SK-N-SH (cell line): ENCODE results near the gene UBE2E2. TPM values are rescaled to one million over a fixed set of nuclear protein-coding genes. Genes with fewer than 3 reads are reported as not detected.

Experiments
- CTCF ChIA-PET: fragments of 300-600, 350-600 bp; formaldehyde crosslinking; extraction: SDS; loops from one replicate; lab custom pipeline; 2021; lab: Yijun Ruan, JAX
- POLR2A ChIA-PET: fragments of 350-600 bp; sonication (Branson Sonifier 250); formaldehyde crosslinking; extraction: SDS; loops from one replicate; lab custom pipeline; 2020; ENCODE audit warnings: antibody characterized with exemption, inconsistent platforms; lab: Yijun Ruan, JAX
- DNase-seq: peaks from one replicate; pipeline ENCODE4 v3.0.0; 2012
- H2AFZ ChIP-seq: fragments of 200-600 bp; sonication (generic); 2 replicates; pipeline ENCODE4 v1.8.1; 2016; ENCODE audit warnings: antibody characterized with exemption, mild to moderate bottlenecking, low read depth
- H3F3A ChIP-seq: fragments of 200-600 bp; sonication (generic); replicated peaks from 2 replicates; pipeline ENCODE3; 2016; ENCODE audit warnings: antibody characterized with exemption, mild to moderate bottlenecking; ENCODE audit not compliant: insufficient read depth
- H3K27ac ChIP-seq, 2 experiments: fragments of 200-500 bp in 1 of 2; fragments of 200-600 bp in 1 of 2; sonication (Bioruptor generic) in 1 of 2; sonication (generic), shearing (Covaris generic) in 1 of 2; 2 replicates each; pipeline versions ENCODE4 v1.5.1 to v1.6.1; 2014 to 2016; ENCODE audit warnings: low read depth in 2 of 2, inconsistent platforms in 1 of 2, low read length in 1 of 2, mild to moderate bottlenecking in 1 of 2, mixed read lengths in 1 of 2
- H3K27me3 ChIP-seq: fragments of 200-600 bp; sonication (generic), shearing (Covaris generic); 2 replicates; pipeline ENCODE4 v1.6.1; 2016; ENCODE audit warnings: mixed run types; ENCODE audit not compliant: insufficient read depth
- H3K36me3 ChIP-seq, 2 experiments: fragments of 200-500 bp in 1 of 2; fragments of 200-600 bp in 1 of 2; sonication (Bioruptor generic) in 1 of 2; sonication (generic) in 1 of 2; replicated peaks in 1 of 2; 2 replicates each; pipeline versions ENCODE3 to v1.5.1; 2014 to 2016; ENCODE audit warnings: low read length in 1 of 2, mild to moderate bottlenecking in 1 of 2; ENCODE audit not compliant: insufficient read depth in 2 of 2, control insufficient read depth in 1 of 2
- H3K4me1 ChIP-seq, 2 experiments: fragments of 200-500 bp in 1 of 2; fragments of 200-600 bp in 1 of 2; sonication (Bioruptor generic) in 1 of 2; sonication (generic), shearing (Covaris generic) in 1 of 2; 2 replicates each; pipeline versions ENCODE4 v1.5.1 to v1.6.1; 2014 to 2016; ENCODE audit warnings: low read depth in 1 of 2, low read length in 1 of 2, mixed run types in 1 of 2; ENCODE audit not compliant: insufficient read depth in 2 of 2, control insufficient read depth in 1 of 2
- H3K4me2 ChIP-seq: fragments of 200-600 bp; sonication (generic), shearing (Covaris generic); 2 replicates; pipeline ENCODE4 v1.6.1; 2017; ENCODE audit warnings: mixed run types
- H3K4me3 ChIP-seq, 2 experiments: fragments of 200-500 bp in 1 of 2; fragments of 200-600 bp in 1 of 2; sonication (Bioruptor generic) in 1 of 2; sonication (generic), shearing (Covaris generic) in 1 of 2; 2 replicates each; pipeline versions ENCODE4 v1.5.1 to v1.8.1; 2014 to 2016; ENCODE audit warnings: low read depth in 2 of 2, inconsistent platforms in 1 of 2, low read length in 1 of 2, mild to moderate bottlenecking in 1 of 2, mixed read lengths in 1 of 2, moderate library complexity in 1 of 2
- H3K79me2 ChIP-seq: fragments of 200-600 bp; sonication (generic); 2 replicates; pipeline ENCODE4 v1.8.1; 2017; ENCODE audit warnings: mild to moderate bottlenecking; ENCODE audit not compliant: insufficient read depth
- H3K9ac ChIP-seq: fragments of 200-600 bp; sonication (generic); 2 replicates; pipeline ENCODE4 v1.6.1; 2017; ENCODE audit warnings: mixed run types
- H3K9me2 ChIP-seq: fragments of 200-600 bp; sonication (generic); 2 replicates; pipeline ENCODE4 v1.6.1; 2017; ENCODE audit warnings: mixed run types
- H3K9me3 ChIP-seq: fragments of 200-600 bp; sonication (generic); 2 replicates; pipeline ENCODE4 v1.6.1; 2017; ENCODE audit warnings: mixed run types, mild to moderate bottlenecking, moderate library complexity
- H4K20me1 ChIP-seq: fragments of 200-600 bp; sonication (generic); 2 replicates; pipeline ENCODE4 v1.6.1; 2017; ENCODE audit warnings: mild to moderate bottlenecking, mixed run types; ENCODE audit not compliant: insufficient read depth
- ELF1 ChIP-seq: IDR thresholded peaks from 2 replicates; pipeline ENCODE4 v1.4.0; 2012
- EP300 ChIP-seq, 2 experiments: IDR thresholded peaks; 2 replicates each; pipeline versions ENCODE4 v1.4.0 to v1.6.1; 2012; ENCODE audit warnings: borderline replicate concordance in 1 of 2, low read depth in 1 of 2, low read length in 1 of 2
- EZH2phosphoT487 ChIP-seq: fragments of 200-600 bp; sonication (generic); IDR thresholded peaks from 2 replicates; pipeline ENCODE4 v1.6.1; 2017; ENCODE audit warnings: low read depth, mixed run types, mild to moderate bottlenecking, antibody characterized with exemption, moderate library complexity, borderline replicate concordance
- FOSL2 ChIP-seq: IDR thresholded peaks from 2 replicates; pipeline ENCODE4 v1.4.0; 2012; ENCODE audit warnings: low read depth, mild to moderate bottlenecking, moderate library complexity, borderline replicate concordance
- FOXM1 ChIP-seq: IDR thresholded peaks from 2 replicates; pipeline ENCODE4 v1.4.0; 2012; ENCODE audit warnings: low read depth, mild to moderate bottlenecking
- GABPA ChIP-seq: IDR thresholded peaks from 2 replicates; pipeline ENCODE4 v1.4.0; 2012; ENCODE audit warnings: low read depth, mild to moderate bottlenecking
- JUND ChIP-seq: IDR thresholded peaks from 2 replicates; pipeline ENCODE4 v1.4.0; 2012
- MEF2A ChIP-seq: IDR thresholded peaks from 2 replicates; pipeline ENCODE4 v1.4.0; 2012; ENCODE audit warnings: low read depth, borderline replicate concordance
- MXI1 ChIP-seq: IDR thresholded peaks from 2 replicates; pipeline ENCODE4 v1.6.1; 2012; ENCODE audit warnings: mild to moderate bottlenecking, low read depth, low read length, improper control_type of control experiment
- NRF1 ChIP-seq: IDR thresholded peaks from 2 replicates; pipeline ENCODE4 v1.6.1; 2012; ENCODE audit warnings: low read depth, mild to moderate bottlenecking, low read length
- RAD21 ChIP-seq: IDR thresholded peaks from 2 replicates; pipeline ENCODE4 v1.6.1; 2012; ENCODE audit warnings: mild to moderate bottlenecking, low read length
- RCOR1 ChIP-seq: fragments of 150-350 bp; IDR thresholded peaks from 2 replicates; pipeline ENCODE4 v1.6.1; 2017; ENCODE audit warnings: antibody characterized with exemption, low read length
- RXRA ChIP-seq: IDR thresholded peaks from 2 replicates; pipeline ENCODE4 v1.4.0; 2012; ENCODE audit warnings: low read depth, mild to moderate bottlenecking, borderline replicate concordance
- SIN3A ChIP-seq: IDR thresholded peaks from 2 replicates; pipeline ENCODE4 v1.6.1; 2012; ENCODE audit warnings: low read depth, mild to moderate bottlenecking, low read length, moderate library complexity, borderline replicate concordance
- SMC3 ChIP-seq: IDR thresholded peaks from 2 replicates; pipeline ENCODE4 v1.6.1; 2012; ENCODE audit warnings: low read depth, low read length, improper control_type of control experiment
- TEAD4 ChIP-seq: IDR thresholded peaks from 2 replicates; pipeline ENCODE4 v1.4.0; 2012; ENCODE audit warnings: mild to moderate bottlenecking, borderline replicate concordance; ENCODE audit not compliant: insufficient read depth
- YY1 ChIP-seq: IDR thresholded peaks from 2 replicates; pipeline ENCODE4 v1.4.0; 2012; ENCODE audit warnings: low read depth, mild to moderate bottlenecking
- WGBS: methylation state at CpG from one replicate; pipeline ENCODE4 v1.1.6; 2017; ENCODE audit warnings: low lambda C conversion rate; 5-methylcytosine and 5-hydroxymethylcytosine counted together
- polyA plus RNA-seq, 3 experiments: library from polyadenylated mRNA; depleted of rRNA; stranded (reverse); fragments of >200 nt; gene quantifications; 2 replicates each; pipeline ENCODE4 v1.2.3, GENCODE V29; 2012
- TF ChIP-seq, protein P1 (sequence below): IDR thresholded peaks from 2 replicates; pipeline ENCODE4; 2012
- TF ChIP-seq, protein P2 (sequence below): IDR thresholded peaks from 2 replicates; pipeline ENCODE4 v1.6.1; 2012; ENCODE audit warnings: mild to moderate bottlenecking, low read depth, low read length, moderate library complexity
- TF ChIP-seq, protein P3 (sequence below): IDR thresholded peaks from 2 replicates; pipeline ENCODE4 v1.4.0; 2012; ENCODE audit warnings: low read depth, borderline replicate concordance

Gene UBE2E2
- polyA plus RNA-seq, 1 of the 3 experiments (the other 2 are of a cell fraction): 46.4 TPM

DNA sequence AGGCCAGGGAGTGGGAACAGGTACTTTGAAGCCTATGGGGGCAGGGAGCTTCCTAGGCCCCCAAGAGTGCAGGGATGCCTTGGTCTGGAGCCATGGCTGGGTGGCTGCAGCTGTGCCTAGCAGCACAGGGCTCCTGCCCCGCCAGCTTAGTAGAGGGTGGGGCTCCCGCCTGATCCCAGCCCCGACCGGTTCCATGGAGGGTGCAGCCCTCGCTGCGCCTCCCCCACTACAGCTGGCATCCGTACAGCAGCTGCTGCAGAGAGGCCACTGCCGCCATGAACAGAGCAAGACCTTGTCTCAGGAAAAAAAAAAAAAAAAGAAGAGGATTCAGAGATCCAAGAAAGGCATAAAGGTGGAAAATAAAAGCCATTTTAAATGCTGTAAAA, 277.2 kb downstream of the UBE2E2 start (continued):
- TF ChIP-seq MEF2A: no peak
- TF ChIP-seq FOXM1: no peak
- no peak for TF ChIP-seq RAD21
- TF ChIP-seq, protein P1, sequence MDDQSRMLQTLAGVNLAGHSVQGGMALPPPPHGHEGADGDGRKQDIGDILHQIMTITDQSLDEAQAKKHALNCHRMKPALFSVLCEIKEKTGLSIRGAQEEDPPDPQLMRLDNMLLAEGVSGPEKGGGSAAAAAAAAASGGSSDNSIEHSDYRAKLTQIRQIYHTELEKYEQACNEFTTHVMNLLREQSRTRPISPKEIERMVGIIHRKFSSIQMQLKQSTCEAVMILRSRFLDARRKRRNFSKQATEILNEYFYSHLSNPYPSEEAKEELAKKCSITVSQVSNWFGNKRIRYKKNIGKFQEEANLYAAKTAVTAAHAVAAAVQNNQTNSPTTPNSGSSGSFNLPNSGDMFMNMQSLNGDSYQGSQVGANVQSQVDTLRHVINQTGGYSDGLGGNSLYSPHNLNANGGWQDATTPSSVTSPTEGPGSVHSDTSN: no peak
- no peak for TF ChIP-seq RCOR1
- no peak for TF ChIP-seq TEAD4
- TF ChIP-seq FOSL2: no peak
- TF ChIP-seq SMC3: no peak
- no peak for TF ChIP-seq JUND
- no peak for TF ChIP-seq SIN3A
- TF ChIP-seq EP300 (IDR thresholded peaks at IDR 0.05; ENCODE audit: borderline replicate concordance in 1 of 2, low read depth in 1 of 2, low read length in 1 of 2): no peak
- TF ChIP-seq GABPA: no peak
- TF ChIP-seq YY1: no peak
- no peak for TF ChIP-seq ELF1

DNA sequence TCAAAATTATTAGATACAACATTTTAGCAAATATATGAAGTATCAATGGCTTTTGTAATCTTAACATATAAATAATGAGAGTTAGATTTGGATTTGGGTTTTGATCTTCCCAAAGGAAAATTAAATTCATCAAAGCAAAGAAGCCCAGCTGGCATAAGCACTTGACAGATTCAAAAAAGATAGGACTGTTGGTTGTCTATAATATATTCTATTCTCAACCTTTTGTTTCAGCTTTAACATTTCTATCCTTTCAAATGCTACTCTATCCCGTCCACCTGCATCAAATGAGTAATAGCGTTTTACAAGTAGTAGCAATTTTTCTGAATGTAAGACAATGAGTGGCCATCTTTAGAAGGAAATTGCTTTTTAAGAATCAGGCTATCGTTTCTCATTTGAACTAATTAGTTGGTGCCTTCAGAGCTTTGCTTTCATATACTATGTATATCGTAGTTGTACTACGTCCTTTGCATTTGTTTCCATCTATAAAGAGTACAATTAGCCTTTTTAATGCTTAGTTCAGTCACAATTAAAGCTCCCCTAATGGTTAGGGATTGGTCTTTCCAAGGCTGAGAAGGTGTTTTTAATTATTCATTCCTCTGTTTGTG, 278.0 kb downstream of the UBE2E2 start:
- Histone ChIP-seq H3K9me2 (no peaks in the 10 kb centered on the region), H3K4me3 (no peak overlapping the region), H3K4me1 (peaks cover 0 to 6% of the 10 kb centered on the region in 2 experiments; a peak in 2 of 4 replicates), H3K36me3 (no peaks in the 10 kb centered on the region), H3K9me3 (no peaks in the 10 kb centered on the region), H3K4me2 (no peak overlapping the region), H3K79me2 (no peaks in the 10 kb centered on the region), H4K20me1 (no peaks in the 10 kb centered on the region), H3K9ac (no peak overlapping the region), H3K27me3 (no peaks in the 10 kb centered on the region), H2AFZ (no peak overlapping the region), H3F3A (no peaks in the 10 kb centered on the region), H3K27ac (no peak overlapping the region)
- 91% methylated on average over 5 of the region's 5 CpGs for WGBS
- POLR2A ChIA-PET: no interaction called here
- no peak for DNase-seq
- TF ChIP-seq EZH2phosphoT487: no peak
- TF ChIP-seq EP300 (IDR thresholded peaks at IDR 0.05; ENCODE audit: borderline replicate concordance in 1 of 2, low read depth in 1 of 2, low read length in 1 of 2): no peak
- no peak for TF ChIP-seq NRF1
- no peak for TF ChIP-seq GABPA
- TF ChIP-seq ELF1: no peak
- no peak for TF ChIP-seq RAD21
- TF ChIP-seq, protein P2, sequence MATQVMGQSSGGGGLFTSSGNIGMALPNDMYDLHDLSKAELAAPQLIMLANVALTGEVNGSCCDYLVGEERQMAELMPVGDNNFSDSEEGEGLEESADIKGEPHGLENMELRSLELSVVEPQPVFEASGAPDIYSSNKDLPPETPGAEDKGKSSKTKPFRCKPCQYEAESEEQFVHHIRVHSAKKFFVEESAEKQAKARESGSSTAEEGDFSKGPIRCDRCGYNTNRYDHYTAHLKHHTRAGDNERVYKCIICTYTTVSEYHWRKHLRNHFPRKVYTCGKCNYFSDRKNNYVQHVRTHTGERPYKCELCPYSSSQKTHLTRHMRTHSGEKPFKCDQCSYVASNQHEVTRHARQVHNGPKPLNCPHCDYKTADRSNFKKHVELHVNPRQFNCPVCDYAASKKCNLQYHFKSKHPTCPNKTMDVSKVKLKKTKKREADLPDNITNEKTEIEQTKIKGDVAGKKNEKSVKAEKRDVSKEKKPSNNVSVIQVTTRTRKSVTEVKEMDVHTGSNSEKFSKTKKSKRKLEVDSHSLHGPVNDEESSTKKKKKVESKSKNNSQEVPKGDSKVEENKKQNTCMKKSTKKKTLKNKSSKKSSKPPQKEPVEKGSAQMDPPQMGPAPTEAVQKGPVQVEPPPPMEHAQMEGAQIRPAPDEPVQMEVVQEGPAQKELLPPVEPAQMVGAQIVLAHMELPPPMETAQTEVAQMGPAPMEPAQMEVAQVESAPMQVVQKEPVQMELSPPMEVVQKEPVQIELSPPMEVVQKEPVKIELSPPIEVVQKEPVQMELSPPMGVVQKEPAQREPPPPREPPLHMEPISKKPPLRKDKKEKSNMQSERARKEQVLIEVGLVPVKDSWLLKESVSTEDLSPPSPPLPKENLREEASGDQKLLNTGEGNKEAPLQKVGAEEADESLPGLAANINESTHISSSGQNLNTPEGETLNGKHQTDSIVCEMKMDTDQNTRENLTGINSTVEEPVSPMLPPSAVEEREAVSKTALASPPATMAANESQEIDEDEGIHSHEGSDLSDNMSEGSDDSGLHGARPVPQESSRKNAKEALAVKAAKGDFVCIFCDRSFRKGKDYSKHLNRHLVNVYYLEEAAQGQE: no peak
- TF ChIP-seq MXI1: no peak
- TF ChIP-seq MEF2A: no peak
- no peak for TF ChIP-seq TEAD4
- no peak for TF ChIP-seq RCOR1
- TF ChIP-seq, protein P3, sequence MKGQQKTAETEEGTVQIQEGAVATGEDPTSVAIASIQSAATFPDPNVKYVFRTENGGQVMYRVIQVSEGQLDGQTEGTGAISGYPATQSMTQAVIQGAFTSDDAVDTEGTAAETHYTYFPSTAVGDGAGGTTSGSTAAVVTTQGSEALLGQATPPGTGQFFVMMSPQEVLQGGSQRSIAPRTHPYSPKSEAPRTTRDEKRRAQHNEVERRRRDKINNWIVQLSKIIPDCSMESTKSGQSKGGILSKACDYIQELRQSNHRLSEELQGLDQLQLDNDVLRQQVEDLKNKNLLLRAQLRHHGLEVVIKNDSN: no peak
- no peak for TF ChIP-seq RXRA
- CTCF ChIA-PET: interaction anchor here (0.7 to 1.2 kb wide), 2 partner anchors 11 kb away, joined by 3 read pairs; no protein-coding TSS in a partner anchor
